ENCODE measurements around the gene TPPP. TPM values are rescaled to one million over a fixed set of nuclear protein-coding genes. Genes with fewer than 3 reads are reported as not detected.

The TPPP gene
- total RNA-seq, 1 experiment from 2014 or later = 0.05 TPM

DNA sequence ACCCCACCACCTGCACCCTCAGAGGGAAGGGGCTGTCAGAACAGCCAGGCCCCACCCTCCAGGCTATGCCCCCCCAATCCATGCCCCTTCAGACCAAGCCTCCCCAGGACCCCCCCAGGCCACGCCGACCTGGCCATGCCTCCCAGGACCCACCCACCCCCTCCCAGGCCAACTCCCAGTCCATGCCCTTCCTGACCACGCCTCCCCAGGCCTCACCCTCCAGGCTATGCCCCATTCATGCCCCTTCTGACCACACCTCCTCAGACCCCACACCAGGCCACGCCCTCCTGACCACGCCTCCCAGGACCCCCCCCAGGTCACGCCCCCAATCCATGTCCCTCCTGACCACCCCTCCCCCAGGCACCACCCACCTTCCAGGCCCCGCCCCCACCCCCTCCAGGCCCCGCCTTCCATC, 27.6 kb downstream of the TPPP start:
- DNase-seq (ENCODE audit: low spot score) = no peak

DNA sequence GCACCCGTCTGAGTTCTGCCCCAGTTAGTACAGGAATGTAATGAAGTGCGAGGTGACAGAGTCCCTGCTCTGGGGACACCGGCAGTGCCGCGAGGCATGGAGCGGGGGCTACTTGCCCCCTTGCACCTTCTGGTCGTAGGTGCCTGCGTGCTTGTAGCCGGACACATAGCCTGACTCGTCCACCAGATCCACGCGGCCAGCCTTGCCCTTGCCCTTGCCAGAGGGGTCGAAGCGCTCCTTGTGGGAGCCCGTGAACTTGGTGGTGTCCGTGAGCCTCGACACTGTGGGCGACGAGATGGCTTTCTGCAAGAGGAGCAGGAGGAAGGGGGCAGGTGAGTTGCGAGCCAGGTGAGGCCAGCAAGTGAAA, 28.2 kb downstream of the TPPP start:
- no peak for DNase-seq (ENCODE audit: low spot score)

DNA sequence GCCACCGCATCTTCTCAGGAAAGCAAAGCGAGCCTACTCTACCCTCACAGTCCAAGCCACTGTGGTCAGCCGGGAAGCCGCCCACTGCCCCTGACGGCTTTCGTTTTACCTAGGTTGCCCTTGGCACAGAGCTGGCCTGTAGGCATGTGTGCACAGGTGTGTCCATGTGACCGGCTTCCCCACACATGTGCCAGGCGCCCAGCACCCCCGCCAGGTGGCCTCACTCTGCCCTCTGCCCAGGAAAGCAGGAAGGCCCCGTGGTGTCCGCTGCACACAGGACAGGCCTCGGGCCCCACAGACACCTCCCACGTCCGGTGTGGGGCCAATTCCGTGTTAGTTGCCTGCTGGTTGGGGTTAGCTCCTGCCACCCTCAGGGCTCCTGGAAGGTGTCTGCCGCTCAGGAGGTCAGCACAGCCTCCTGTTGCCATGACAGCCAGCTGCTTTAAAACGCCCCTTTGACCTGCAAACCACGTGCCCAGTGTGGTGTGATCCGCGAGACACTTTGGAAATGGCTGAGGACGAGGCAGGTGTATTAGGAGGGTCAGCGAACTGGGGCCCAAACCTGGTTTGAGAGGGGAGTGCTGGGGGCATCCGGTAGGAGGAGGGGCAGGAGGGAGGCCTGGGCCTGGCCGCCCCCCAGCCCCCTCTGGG, 28.7 kb downstream of the TPPP start:
- no peak for DNase-seq (ENCODE audit: low spot score)

- no peak for DNase-seq (ENCODE audit: low spot score)
Measured at GRCh38 chr5:663436-664342, 29.5 kb downstream of the TPPP start.

DNA sequence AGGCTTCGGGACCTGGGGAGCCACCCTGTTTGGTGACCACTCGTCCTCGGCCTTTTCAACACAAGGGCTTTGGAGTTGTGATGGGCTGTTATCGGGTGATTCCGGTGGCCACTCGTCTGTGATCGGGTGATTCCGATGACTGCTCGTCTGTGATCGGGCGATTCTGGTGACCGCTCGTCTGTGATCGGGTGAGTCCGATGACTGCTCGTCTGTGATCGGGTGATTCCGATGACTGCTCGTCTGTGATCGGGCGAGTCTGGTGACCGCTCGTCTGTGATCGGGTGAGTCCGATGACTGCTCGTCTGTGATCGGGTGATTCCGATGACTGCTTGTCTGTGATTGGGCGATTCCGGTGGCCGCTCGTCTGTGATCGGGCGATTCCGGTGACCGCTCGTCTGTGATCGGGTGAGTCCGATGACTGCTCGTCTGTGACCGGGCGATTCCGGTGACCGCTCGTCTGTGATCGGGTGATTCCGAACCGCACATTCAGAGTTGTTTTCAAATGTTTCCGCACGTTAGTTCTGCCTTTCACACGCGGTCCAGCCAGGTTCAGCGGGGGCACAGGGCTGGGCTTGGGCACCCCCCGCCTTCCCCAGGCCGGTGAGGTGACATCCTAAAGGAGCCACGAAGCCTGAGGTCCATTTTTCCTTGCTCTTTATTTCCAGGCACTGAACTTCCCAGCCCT, 30.3 kb downstream of the TPPP start:
- no peak for DNase-seq (ENCODE audit: low spot score)

DNA sequence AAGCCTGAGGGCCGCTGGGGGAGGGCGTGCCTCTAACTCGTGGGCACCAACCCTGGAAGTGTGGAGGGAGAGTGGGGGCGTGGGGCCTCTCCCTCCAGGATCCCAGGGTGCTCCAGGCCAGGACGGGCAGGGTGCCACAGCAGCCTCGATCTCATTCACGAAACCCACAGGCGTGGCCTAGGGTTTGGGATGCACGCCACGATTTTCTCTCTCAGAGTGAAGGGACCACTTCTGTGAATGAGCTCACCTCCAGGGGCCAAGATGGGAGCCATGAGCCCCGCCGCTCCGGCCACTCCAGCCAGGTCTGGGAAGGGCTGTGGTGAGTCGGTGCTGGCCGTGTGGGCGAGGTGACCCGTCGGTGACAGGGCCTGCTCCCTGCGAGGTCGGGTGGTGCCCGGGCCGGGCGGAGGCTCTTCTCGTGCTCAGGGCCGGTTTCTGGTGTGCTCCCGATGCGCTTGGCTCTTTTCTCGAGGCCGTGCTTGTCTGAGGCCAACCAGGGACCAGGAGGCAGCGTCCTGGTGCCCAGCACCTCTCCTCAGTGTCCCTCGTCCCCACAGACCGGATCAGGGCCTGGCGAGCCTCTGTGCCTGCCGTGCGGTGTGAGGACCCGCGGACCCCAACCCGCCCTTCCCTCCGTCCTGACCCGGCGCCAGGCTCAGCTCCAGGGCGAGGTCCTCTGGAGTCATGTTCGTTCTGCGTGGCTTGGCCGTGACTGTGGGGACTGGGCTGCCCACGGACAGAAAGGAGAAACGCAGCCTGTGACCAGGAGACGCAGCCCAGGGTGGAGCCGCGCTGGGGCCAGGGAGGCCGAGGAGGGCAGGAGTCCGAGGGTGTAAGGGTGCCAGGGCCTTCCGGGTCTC, 31.0 kb downstream of the TPPP start:
- no peak for DNase-seq (ENCODE audit: low spot score)

DNA sequence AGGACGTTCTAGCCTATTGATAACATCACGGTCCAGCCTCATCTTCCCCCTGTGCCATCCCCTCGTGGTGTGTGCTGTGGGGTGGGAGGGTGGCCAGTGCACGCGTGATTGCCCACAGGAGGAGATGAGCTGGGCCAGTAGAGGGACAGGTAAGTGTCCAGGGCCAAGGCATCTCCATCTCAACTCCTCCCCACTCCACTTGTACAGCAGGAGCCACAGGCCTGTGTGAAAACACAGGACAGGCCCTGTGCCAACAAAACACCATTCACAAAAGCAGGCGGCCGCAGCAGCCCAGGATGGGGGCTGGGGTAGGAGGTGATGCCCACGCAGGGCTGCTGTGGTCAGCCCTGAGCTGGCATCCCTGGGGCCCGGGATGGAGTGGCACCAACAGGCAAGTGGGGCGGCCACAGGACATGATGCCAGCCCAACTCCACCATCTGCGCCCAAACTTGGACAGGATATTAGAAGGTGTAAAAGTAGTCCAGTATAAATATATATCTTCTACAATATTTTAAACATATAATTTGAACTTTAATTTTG, 32.6 kb downstream of the TPPP start:
- no peak for DNase-seq (ENCODE audit: low spot score)

DNA sequence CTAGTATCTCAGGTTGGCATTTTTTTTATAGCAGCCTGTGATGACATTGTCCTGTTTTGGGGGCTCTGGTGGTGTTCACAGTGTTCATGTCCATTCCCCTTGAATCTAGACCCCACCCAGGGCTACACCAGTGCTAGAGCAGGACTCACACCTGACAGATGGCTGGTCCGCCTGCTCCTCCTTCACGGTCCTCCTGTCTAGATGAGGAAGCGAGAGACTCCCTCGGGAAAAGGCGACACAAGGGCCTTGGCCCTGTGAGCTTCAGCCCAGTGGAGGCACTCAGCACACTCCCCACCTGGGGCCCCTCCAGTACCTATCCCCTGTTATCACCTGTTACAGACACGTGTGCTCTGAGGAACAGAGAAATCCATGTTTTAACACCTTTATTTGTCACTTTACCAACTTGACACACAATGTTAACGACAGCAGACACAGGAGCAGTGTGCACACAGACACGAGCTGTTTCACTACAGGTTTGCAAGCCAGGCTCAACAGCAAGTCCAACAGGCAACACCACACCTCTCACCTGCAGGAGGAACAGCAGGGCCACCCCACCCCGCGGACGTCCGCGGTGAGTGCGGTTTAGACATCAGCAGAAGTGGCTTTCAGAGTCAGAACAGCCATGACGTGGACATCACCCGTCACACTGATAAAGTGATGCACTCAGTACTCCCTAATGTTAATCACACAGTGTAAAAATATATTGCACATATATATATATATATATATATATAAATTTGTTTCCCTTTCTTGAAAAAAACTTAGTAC, 33.5 kb downstream of the TPPP start:
- DNase-seq (ENCODE audit: low spot score) = no peak

DNA sequence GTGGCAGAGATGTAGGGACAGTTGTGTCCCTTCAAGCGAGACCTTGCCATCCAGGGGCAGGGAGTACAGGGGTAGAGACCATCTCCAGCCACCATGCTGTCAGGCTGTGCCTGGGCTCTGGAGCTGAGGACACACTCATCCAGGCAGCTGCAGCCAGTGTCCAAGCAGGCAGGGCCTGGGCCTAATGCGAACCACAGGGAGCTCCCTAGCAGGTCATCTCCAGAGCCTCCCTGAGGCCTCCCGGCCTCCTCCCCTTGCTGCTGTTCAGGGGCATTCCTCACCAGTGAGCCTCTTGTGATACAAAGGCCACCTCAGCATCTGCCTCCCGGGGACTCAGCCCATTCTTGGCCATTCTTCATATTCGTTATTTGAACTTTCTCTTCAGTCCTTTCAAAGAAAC, 35.0 kb downstream of the TPPP start:
- no peak for DNase-seq (ENCODE audit: low spot score)

DNA sequence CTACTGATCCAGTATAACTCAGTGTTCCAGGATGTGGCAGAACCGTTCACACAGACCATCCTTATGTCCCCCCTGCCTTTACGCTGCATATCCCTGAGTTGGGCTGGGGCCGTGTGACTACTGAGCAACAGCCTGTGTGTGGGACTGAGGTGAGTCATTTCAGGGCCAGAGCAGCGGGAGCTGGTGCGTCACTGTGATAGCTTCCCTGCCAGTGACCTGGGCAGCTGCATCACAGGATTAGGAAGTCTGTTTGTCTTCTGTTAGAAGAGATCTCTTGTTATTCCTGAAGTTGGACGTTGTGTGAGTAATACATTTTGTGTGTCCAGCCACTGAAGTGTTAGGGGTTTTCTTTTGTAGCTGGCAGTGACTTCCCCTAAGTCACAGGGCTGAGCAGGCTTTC, 35.6 kb downstream of the TPPP start:
- peak; percentile 45 for DNase-seq (ENCODE audit: low spot score)

DNA sequence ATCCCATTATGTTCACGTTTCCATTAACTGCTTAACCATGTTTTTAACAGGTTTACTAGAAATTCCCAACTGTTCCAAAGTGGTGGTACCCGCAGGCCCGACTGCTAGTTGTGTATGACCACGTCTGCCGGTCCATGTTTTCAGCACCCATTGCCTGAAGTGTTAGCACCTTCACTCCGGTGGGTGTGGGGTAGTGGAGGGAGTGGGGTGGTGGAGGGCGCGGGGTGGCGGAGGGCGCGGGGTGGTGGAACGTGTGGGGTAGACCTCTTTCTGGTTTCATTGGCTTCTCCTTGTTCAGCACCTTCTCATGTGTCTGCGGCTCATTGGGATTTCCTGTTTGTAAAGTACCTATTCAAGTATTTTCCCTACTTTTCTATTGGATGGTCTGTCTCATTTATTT, 37.7 kb downstream of the TPPP start:
- no peak for DNase-seq (ENCODE audit: low spot score)

DNA sequence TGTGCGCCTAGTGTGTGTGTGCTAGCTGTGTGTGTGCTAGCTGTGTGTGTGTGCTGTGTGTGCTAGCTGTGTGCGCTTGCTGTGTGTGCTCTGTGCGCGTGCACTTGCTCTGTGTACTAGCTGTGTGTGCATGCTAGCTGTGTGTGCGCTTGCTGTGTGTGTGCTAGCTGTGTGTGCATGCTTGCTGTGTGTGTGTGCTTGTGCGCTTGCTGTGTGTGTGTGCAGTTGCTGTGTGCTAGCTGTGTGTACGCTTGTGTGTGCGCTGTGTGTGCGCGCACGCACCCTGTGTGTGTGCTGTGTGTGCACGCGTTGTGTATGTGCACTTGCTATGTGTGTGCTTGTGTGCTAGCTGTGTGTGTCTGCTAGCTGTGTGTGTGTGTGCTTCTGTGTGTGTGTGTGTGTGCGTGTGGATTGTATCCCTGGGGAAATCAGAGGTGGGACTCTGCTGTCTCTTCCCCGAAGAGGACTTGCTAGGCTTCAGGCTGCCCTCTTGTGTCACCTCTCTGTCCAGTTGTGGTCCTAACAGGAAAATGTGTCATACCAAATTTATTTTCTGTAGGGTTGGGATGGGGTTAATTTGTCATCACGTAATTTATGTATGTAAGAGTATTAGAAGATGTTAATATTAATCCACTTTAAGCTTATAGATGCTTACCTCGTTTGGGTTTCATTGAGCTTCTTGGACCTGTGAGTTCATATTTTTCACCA, 38.9 kb downstream of the TPPP start:
- DNase-seq (ENCODE audit: low spot score) = no peak

DNA sequence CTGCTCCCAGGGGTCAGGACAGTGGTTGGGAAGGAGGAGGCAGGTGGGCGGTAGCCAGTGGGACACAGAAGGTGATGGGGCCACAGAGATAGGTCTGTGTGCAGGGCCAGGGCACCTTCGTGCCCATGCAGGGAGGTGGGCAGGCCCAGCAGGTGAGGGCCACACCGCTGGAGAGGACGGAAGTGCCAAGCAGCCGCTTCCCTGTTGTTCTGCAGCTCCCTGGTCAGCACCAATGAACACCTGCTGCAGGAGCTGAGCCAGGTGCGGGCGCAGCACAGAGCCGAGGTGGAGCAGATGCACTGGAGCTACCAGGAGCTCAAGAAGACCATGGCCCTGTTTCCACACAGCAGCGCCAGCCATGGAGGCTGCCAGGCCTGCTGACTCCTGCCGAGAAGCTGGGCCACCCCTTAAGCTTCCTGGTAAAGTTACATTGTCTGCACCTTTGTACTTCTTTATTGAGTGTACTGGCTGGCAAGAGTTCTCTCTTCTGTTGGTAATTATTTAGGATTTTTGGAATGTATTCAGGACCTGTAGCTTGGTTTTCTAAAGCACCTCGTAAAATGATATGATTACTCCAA, 40.3 kb downstream of the TPPP start:
- DNase-seq (ENCODE audit: low spot score) = no peak

- no peak for DNase-seq (ENCODE audit: low spot score)
Measured at GRCh38 chr5:652023-652515, 41.1 kb downstream of the TPPP start.

DNA sequence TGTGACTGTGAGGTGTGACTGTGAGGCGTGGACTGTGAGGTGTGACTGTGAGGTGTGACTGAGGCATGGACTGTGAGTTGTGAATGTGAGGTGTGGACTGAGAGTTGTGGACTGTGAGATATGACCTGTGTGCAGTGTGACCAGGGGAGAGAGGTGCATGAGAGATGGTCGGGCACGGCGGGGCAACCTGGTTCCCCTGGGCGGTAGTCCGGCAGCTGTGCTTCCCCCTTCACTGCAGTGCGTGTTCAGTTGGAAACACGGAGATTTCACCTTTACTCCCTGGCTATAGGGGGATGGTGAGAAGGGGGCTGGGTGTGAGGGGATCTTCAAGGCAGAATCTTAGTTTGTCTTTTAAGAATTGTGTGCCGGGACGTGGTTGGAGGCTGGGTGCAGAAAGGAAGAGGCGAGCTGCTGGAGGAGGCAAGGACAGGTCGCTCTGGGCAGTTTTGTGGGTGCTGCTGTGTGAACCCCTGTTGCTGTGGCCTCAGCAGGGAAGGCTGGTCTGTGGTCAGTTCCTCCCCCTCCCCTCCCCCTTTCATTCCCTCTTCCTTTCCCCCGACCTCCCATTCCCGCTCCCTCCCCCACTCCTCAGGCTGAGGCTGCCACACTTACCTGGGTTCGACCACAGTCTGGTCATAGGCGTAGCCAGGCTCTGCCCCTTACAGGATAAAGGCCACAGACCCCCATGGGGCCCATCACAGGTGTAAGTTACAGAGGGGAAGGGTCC, 41.7 kb downstream of the TPPP start:
- DNase-seq (ENCODE audit: low spot score) = no peak

DNA sequence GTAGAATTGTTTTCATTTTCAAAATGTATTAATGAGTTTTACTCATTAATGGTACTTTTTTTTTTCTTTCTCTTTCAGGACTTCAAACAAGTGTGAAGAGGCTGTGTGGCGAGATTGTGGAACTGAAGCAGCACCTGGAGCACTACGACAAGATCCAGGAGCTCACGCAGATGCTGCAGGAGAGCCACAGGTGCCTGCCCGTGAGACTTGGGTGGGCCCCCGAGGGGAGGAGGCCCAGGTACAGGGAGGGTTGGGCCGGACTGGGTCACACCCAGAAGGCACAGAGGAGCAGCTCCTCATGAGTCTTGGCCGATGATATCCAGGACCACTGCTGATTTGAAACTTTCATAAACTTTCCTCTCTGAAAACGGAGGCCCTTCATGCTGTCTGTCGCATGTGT, 45.4 kb downstream of the TPPP start:
- DNase-seq (ENCODE audit: low spot score) = no peak

DNA sequence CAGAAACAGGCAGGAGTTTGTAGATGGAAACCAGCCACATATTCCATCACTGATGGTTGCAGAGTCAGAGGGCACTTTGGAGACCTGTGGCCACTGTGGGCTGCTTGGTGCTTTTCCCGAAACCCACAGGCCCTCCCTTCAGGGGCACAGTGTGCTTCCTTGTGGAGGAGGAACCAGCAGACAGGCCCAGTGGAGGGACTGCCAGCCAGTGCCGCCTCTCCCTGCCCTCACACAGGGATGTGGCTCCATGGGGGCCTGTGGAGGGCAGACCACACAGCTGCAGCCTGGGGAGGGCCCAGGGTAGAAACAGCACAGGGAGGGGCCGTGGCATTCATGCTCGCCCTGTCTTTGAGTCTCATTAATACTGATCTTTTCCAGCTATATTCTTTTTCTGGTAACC, 45.8 kb downstream of the TPPP start:
- DNase-seq (ENCODE audit: low spot score) = no peak

DNA sequence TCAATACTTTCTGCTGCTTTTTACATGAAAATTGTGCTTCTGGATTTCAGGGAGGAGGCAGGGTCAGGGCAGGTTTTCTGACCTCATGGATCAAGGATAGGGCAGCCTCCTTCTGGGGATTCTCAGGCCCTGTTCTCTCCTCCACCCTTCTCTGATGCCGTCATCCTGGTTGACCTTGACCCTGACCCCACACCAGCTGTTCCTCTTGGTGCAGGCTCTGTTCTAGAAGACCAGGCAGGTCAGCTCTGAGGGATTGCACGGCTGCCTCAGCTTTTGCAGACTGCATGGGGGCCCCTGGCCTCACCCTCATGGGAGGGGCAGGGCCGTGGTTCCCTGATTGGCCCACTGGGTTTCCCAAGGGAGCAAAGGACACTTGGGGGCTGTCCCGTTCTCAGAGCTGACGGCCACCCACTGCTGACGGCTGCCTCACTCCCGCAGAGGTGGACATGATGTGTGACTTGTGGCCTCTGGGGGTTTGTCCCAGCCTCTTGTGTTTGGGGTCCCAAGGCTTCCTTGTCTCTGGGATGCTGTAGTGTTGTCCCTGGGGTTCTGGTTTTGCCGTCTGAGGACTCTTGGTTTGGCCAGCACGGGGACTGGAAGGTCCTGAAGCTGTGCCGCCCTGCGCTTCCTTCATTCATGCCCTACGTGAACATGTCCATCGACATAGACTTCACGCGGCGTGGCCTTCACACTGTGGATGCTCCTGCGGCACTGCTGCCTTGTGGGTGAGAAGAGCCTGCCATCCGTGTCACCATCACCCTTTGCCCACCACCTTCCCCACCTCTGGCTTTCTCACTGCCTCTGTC, 46.6 kb downstream of the TPPP start:
- DNase-seq (ENCODE audit: low spot score) = no peak

All from A172 (cell line).